K562 (cell line): ENCODE data around the gene XKR7. TPM values are rescaled to one million over a fixed set of nuclear protein-coding genes. Genes with fewer than 3 reads are reported as not detected.

ENCODE experiments used
- ATAC-seq: fragments of 200-7000 bp; cut with Tn5 transposase; 3 replicates; pipeline ENCODE4 v1.9.1; 2020; ENCODE audit warnings: moderate library complexity
- BruUV-seq: library from RNA; stranded (reverse); fragments of 400-500 nt; replicated peaks from 2 replicates; lab custom pipeline; 2021; lab: Mats Ljungman, UMichigan
- CTCF ChIA-PET: fragments of 300-600 bp; formaldehyde crosslinking; extraction: SDS; loops from one replicate; lab custom pipeline; 2021; ENCODE audit warnings: low intra/inter-chr PET ratio; lab: Yijun Ruan, JAX
- POLR2A ChIA-PET: fragments of 300-600, 350-650 bp; sonication (Branson Sonifier 250); formaldehyde crosslinking; extraction: SDS; loops from one replicate; lab custom pipeline; 2021; ENCODE audit warnings: antibody characterized with exemption, inconsistent platforms; lab: Yijun Ruan, JAX
- DNase-seq, 4 experiments: peaks; one replicate each; pipeline versions ENCODE4 v3.0.0 to v3.0.0-alpha.2; 2011 to 2018; ENCODE audit warnings: low spot score in 3 of 4, mixed read lengths in 3 of 4; ENCODE audit errors: extremely low read depth in 1 of 4
- FAIRE-seq: peaks from 2 replicates; lab custom pipeline; 2011; peaks lifted over from hg19 to GRCh38; lab: Jason Lieb, UNC
- H2AFZ ChIP-seq: 2 replicates; pipeline ENCODE4 v1.6.0; 2011; ENCODE audit warnings: low read depth, low read length, control low read depth, inconsistent platforms
- H3K27ac ChIP-seq: fragments of 200-600 bp; 3 replicates; pipeline ENCODE4 v1.8.0; 2011; ENCODE audit warnings: low read depth, mild to moderate bottlenecking, control low read depth, inconsistent platforms, low read length, moderate library complexity, mixed read lengths; ENCODE audit errors: extremely low read depth
- H3K27me3 ChIP-seq, 2 experiments: fragments of 300-600 bp in 1 of 2; 2 replicates in 1 of 2; 3 replicates in 1 of 2; pipeline versions ENCODE4 v1.6.0 to v1.8.0; 2011; ENCODE audit warnings: inconsistent platforms in 2 of 2, low read length in 2 of 2, mild to moderate bottlenecking in 1 of 2, mixed read lengths in 1 of 2, moderate library complexity in 1 of 2; ENCODE audit not compliant: control insufficient read depth in 2 of 2, insufficient read depth in 2 of 2
- H3K36me3 ChIP-seq: fragments of 300-600 bp; 3 replicates; pipeline ENCODE4 v1.8.0; 2011; ENCODE audit warnings: mild to moderate bottlenecking, low read length, inconsistent platforms; ENCODE audit not compliant: control insufficient read depth, insufficient read depth
- H3K4me1 ChIP-seq, 2 experiments: fragments of 200-600 bp in 1 of 2; replicated peaks in 1 of 2; 2 replicates in 1 of 2; 3 replicates in 1 of 2; pipeline versions ENCODE4 v1.5.1 to v1.8.0; 2011; ENCODE audit warnings: inconsistent platforms in 2 of 2, low read length in 2 of 2, mild to moderate bottlenecking in 1 of 2, mixed read lengths in 1 of 2, moderate library complexity in 1 of 2; ENCODE audit not compliant: control insufficient read depth in 2 of 2, insufficient read depth in 2 of 2
- H3K4me2 ChIP-seq: 2 replicates; pipeline ENCODE4 v1.6.1; 2011; ENCODE audit warnings: low read length, control low read depth, inconsistent platforms, mixed read lengths; ENCODE audit not compliant: insufficient read depth
- H3K4me3 ChIP-seq: fragments of 200-600 bp; sonication (generic), shearing (Covaris generic); 2 replicates; pipeline ENCODE4 v1.5.1; 2016; ENCODE audit warnings: control low read depth, inconsistent platforms
- H3K79me2 ChIP-seq: fragments of 200-600 bp; 3 replicates; pipeline ENCODE4 v1.8.0; 2011; ENCODE audit warnings: low read length, inconsistent platforms; ENCODE audit not compliant: control insufficient read depth, insufficient read depth
- H3K9ac ChIP-seq, 2 experiments: 2 replicates each; pipeline versions ENCODE4 v1.6.0 to v1.6.1; 2011; ENCODE audit warnings: low read depth in 2 of 2, low read length in 2 of 2, control low read depth in 1 of 2, inconsistent platforms in 1 of 2, mild to moderate bottlenecking in 1 of 2, mixed read lengths in 1 of 2; ENCODE audit not compliant: insufficient read depth in 1 of 2
- H3K9me1 ChIP-seq: one replicate; pipeline ENCODE4 v1.6.0; 2011; ENCODE audit warnings: inconsistent platforms, mild to moderate bottlenecking, low read length, moderate library complexity; ENCODE audit not compliant: control insufficient read depth, insufficient read depth
- H3K9me3 ChIP-seq: replicated peaks from 2 replicates; pipeline ENCODE4 v1.5.1; 2011; ENCODE audit warnings: low read depth, low read length, inconsistent platforms; ENCODE audit not compliant: control insufficient read depth, insufficient read depth
- H4K20me1 ChIP-seq: replicated peaks from 2 replicates; pipeline ENCODE4 v1.6.1; 2011; ENCODE audit warnings: low read length, inconsistent platforms, mixed read lengths; ENCODE audit not compliant: control insufficient read depth, insufficient read depth
- ATF6 ChIP-seq: sonication (generic); formaldehyde crosslinking; IDR thresholded peaks from 2 replicates; pipeline ENCODE4 v1.4.0; 2020; ENCODE audit warnings: mild to moderate bottlenecking, missing genetic modification reagents
- COPS2 ChIP-seq: fragments of 450-650 bp; conservative IDR thresholded peaks from 2 replicates; pipeline ENCODE4 v1.6.1; 2016; ENCODE audit warnings: mild to moderate bottlenecking, moderate library complexity
- GTF2E2 ChIP-seq: fragments of 200-800 bp; sonication (Bioruptor generic); IDR thresholded peaks from 2 replicates; pipeline ENCODE4 v1.6.1; 2016; ENCODE audit warnings: missing genetic modification characterization, missing compliant biosample characterization
- HDAC8 ChIP-seq: fragments of 450-650 bp; IDR thresholded peaks from 2 replicates; pipeline ENCODE4 v1.6.1; 2016; ENCODE audit warnings: mild to moderate bottlenecking, missing genetic modification characterization, moderate library complexity, missing compliant biosample characterization
- MCM5 ChIP-seq: fragments of 450-650 bp; IDR thresholded peaks from 2 replicates; pipeline ENCODE4 v1.6.1; 2016; ENCODE audit warnings: low read depth
- MITF ChIP-seq: IDR thresholded peaks from 2 replicates; pipeline ENCODE4 v1.6.1; 2014; ENCODE audit warnings: antibody characterized with exemption
- MLX ChIP-seq, 2 experiments: fragments of 450-650 bp in 1 of 2; sonication (generic) in 1 of 2; formaldehyde crosslinking; conservative IDR thresholded peaks; 2 replicates each; pipeline versions ENCODE4 v1.4.0 to v1.8.1; 2020 to 2022; ENCODE audit warnings: mild to moderate bottlenecking in 1 of 2, missing genetic modification reagents in 1 of 2
- NONO ChIP-seq, 2 experiments: fragments of 200-400 bp in 1 of 2; fragments of 450-650 bp in 1 of 2; formaldehyde crosslinking in 1 of 2; IDR thresholded peaks; 2 replicates each; pipeline ENCODE4 v1.6.1; 2017; ENCODE audit warnings: low read depth in 2 of 2, mild to moderate bottlenecking in 2 of 2, moderate library complexity in 2 of 2, low read length in 1 of 2
- POLR2B ChIP-seq: fragments of 450-650 bp; IDR thresholded peaks from 2 replicates; pipeline ENCODE4 v1.6.1; 2018; ENCODE audit warnings: low read depth; ENCODE audit not compliant: partially characterized antibody
- PPARD ChIP-seq: fragments of 250-450 bp; sonication (Bioruptor Pico); IDR thresholded peaks from 2 replicates; pipeline ENCODE4 v1.8.0; 2022; ENCODE audit warnings: inconsistent platforms, mild to moderate bottlenecking, moderate library complexity
- SAFB ChIP-seq: fragments of 200-400 bp; formaldehyde crosslinking; IDR thresholded peaks from 2 replicates; pipeline ENCODE4 v1.6.1; 2017; ENCODE audit warnings: low read depth, low read length, borderline replicate concordance
- SP1 ChIP-seq: sonication (generic); formaldehyde crosslinking; IDR thresholded peaks from 2 replicates; pipeline ENCODE4 v1.8.1; 2022; ENCODE audit warnings: mild to moderate bottlenecking, missing genetic modification reagents
- ZNF24 ChIP-seq: fragments of 450-650 bp; IDR thresholded peaks from 2 replicates; pipeline ENCODE4 v1.6.1; 2016
- ZNF316 ChIP-seq: fragments of 450-650 bp; IDR thresholded peaks from 2 replicates; pipeline ENCODE4 v1.6.1; 2016
- ZNF584 ChIP-seq: fragments of 200-800 bp; sonication (Bioruptor generic); IDR thresholded peaks from 2 replicates; pipeline ENCODE4 v1.6.1; 2016; ENCODE audit warnings: low read depth, mild to moderate bottlenecking, missing genetic modification characterization, missing compliant biosample characterization
- ZSCAN32 ChIP-seq: fragments of 450-650 bp; formaldehyde crosslinking; IDR thresholded peaks from 2 replicates; pipeline ENCODE4 v1.4.0; 2020; ENCODE audit warnings: mild to moderate bottlenecking, moderate library complexity
- WGBS: fragments of 100-300 bp; shearing (Covaris generic); methylation state at CpG from one replicate; pipeline ENCODE4 v1.1.6; 2016; ENCODE audit warnings: low coverage, mixed read lengths; ENCODE audit not compliant: insufficient coverage; ENCODE audit errors: missing lambda C conversion rate; 5-methylcytosine and 5-hydroxymethylcytosine counted together
- in situ Hi-C: fragments of 300-500 bp; cut with MboI; formaldehyde crosslinking; loops from 4 replicates; pipeline ENCODE4 v1.15.0; 2018; ENCODE audit warnings: inconsistent platforms, mixed read lengths
- intact Hi-C: fragments of 100-400 bp; cut with micrococcal nuclease; formaldehyde crosslinking; loops from 2 replicates; pipeline ENCODE4 v1.14.2; 2022
- polyA plus RNA-seq, 8 experiments: library from polyadenylated mRNA; depleted of rRNA in 4 of 8; stranded (reverse) in 5 of 8; unstranded in 3 of 8; fragments of >200 nt; fragmentation: Nextera tagmentation in 2 of 8; fragmentation: Illumina TruSeq in 1 of 8; extraction: Ambion mirVana in 2 of 8; extraction: Trizol in 1 of 8; gene quantifications; 2 replicates each; pipeline versions ENCODE4 v1.2.1 to v1.2.3, GENCODE V29; 2011 to 2014; ENCODE audit warnings: inconsistent platforms in 1 of 8, missing spikeins in 1 of 8
- total RNA-seq, 7 experiments: library from RNA; depleted of rRNA in 6 of 7; stranded (reverse); fragments of >200 nt in 6 of 7; fragmentation: Illumina TruSeq in 2 of 7; extraction: Trizol in 2 of 7; gene quantifications; 2 replicates each; pipeline versions ENCODE4 v1.2.1 to v1.2.3, GENCODE V29; 2011 to 2021; ENCODE audit warnings: low replicate concordance in 1 of 7

The XKR7 gene
- total and polyA plus RNA-seq, 9 of the 15 experiments (the other 6 are each of a cell fraction or from before 2014, with no cell fraction given): 0.02 TPM; not detected in 8

- POLR2A ChIA-PET: interaction anchor here (1.0 kb wide), 1 partner anchor 23 kb away, joined by 3 read pairs; no protein-coding TSS in a partner anchor
- H3K36me3 ChIP-seq: no peaks in the 10 kb centered on the region
- no peaks in the 10 kb centered on the region for H3K79me2 ChIP-seq
- H3K4me2 ChIP-seq: no peak overlapping the region
- ATAC-seq (no peak), DNase-seq (no peak), FAIRE-seq (no peak)
- H3K9me3 ChIP-seq: no peaks in the 10 kb centered on the region; the same call in 1 of the 2 replicates
- H3K27me3 ChIP-seq: peaks cover 6 to 20% of the 10 kb centered on the region in 2 experiments; a peak in 4 of 5 replicates
- in situ Hi-C loops: no loop called here
- H3K4me1 ChIP-seq: peaks cover 6 to 11% of the 10 kb centered on the region in 2 experiments; a peak in 4 of 5 replicates
- CTCF ChIA-PET: no interaction called here
- TF ChIP-seq ZSCAN32: no peak
- no peak for TF ChIP-seq SP1 (CRISPR knock-in tag)
- TF ChIP-seq ZNF584 (CRISPR knock-in tag): 0 out of 2 replicates have a peak, but pooled peaks have one; percentile 20
- TF ChIP-seq ZNF24: peak; percentile 96
- 0 out of 2 replicates have a peak, but pooled peaks have one; percentile 20 for TF ChIP-seq GTF2E2
- TF ChIP-seq PPARD (CRISPR knock-in tag): no peak
- no peak for TF ChIP-seq MITF
- 0 out of 2 replicates have a peak, but pooled peaks have one; percentile 59 for TF ChIP-seq ATF6 (CRISPR knock-in tag)
- TF ChIP-seq ZNF316: peak; percentile 11; the same call in 1 of the 2 replicates
- TF ChIP-seq SAFB: no peak
- TF ChIP-seq COPS2: no peak
- TF ChIP-seq MCM5: no peak
- TF ChIP-seq HDAC8 (tag): 0 out of 2 replicates have a peak, but pooled peaks have one; percentile 56
- no peak for TF ChIP-seq NONO (IDR thresholded peaks at IDR 0.05; ENCODE audit: low read depth in 2 of 2, low read length in 1 of 2)
- no peak for TF ChIP-seq POLR2B
- TF ChIP-seq MLX (CRISPR knock-in tag; conservative IDR thresholded peaks at IDR 0.05): no peak
- no peaks in the 10 kb centered on the region for H3K9me1 ChIP-seq
- no peaks in the 10 kb centered on the region for H4K20me1 ChIP-seq
- intact Hi-C loops: loop anchor here (10.0 kb wide), 1 partner anchor 211 kb away; no protein-coding TSS in a partner anchor
- 12% methylated on average over 4 of the region's 4 CpGs for WGBS
- no peak overlapping the region for H3K4me3 ChIP-seq
- H3K9ac ChIP-seq: no peak overlapping the region
- H2AFZ ChIP-seq: no peak overlapping the region
- no TSS peak for BruUV-seq
- H3K27ac ChIP-seq: no peak overlapping the region
Observed at GRCh38 chr20:32036252-32036651, 68.3 kb downstream of the XKR7 start.
